Measurements from ENCODE around the gene PLXNB2.

PLXNB2 gene

DNA sequence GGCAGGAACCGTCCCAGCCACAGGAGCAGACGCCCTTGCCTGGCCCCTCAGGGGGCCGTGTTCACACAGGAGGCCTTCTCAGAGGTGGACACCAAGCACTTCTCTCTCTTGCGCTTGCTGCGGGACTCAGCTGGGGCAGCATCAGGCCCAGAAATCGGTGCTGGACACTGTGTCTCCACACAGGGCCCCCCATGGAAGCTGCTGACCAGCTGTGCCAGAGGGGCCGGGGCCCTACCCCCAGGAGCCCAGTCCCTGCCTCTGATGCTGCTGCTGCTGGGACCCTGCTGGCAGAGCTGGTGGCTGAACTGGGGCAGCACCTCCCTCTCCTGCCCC, 4.0 kb downstream of the PLXNB2 start:
- no peak for DNase-seq (ENCODE audit: low spot score)
- TF ChIP-seq, protein P1, sequence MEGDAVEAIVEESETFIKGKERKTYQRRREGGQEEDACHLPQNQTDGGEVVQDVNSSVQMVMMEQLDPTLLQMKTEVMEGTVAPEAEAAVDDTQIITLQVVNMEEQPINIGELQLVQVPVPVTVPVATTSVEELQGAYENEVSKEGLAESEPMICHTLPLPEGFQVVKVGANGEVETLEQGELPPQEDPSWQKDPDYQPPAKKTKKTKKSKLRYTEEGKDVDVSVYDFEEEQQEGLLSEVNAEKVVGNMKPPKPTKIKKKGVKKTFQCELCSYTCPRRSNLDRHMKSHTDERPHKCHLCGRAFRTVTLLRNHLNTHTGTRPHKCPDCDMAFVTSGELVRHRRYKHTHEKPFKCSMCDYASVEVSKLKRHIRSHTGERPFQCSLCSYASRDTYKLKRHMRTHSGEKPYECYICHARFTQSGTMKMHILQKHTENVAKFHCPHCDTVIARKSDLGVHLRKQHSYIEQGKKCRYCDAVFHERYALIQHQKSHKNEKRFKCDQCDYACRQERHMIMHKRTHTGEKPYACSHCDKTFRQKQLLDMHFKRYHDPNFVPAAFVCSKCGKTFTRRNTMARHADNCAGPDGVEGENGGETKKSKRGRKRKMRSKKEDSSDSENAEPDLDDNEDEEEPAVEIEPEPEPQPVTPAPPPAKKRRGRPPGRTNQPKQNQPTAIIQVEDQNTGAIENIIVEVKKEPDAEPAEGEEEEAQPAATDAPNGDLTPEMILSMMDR (IDR thresholded peaks at IDR 0.05; ENCODE audit: borderline replicate concordance, control extremely low read depth, extremely low read depth, insufficient read depth, missing control alignments), result no peak
- in situ Hi-C loops (cut with MboI; ENCODE audit: low sequenced_read_pairs, unreplicated experiment), result no loop called here

DNA sequence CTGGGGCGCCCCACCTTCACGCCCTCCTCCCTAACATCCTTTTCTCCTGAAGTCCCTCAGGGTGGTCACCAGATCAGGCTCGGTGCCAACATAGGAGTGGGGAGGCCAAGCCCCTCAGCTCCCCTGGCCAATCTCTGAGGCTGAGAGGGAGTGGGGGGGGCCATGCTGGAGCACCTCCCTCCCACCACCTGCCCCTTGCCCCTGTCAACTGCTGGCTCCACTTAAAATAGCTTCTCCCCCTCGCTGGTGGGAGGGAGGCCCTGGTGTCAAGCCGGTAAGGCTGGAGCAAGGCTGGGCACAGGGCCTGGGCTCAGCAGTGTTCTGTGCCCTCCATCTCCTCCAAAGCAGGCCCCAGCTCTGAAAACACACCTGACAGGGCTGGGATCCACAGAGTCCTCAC, 4.9 kb downstream of the PLXNB2 start:
- in situ Hi-C loops (cut with MboI; ENCODE audit: low sequenced_read_pairs, unreplicated experiment), result no loop called here
- DNase-seq (ENCODE audit: low spot score), result no peak

DNA sequence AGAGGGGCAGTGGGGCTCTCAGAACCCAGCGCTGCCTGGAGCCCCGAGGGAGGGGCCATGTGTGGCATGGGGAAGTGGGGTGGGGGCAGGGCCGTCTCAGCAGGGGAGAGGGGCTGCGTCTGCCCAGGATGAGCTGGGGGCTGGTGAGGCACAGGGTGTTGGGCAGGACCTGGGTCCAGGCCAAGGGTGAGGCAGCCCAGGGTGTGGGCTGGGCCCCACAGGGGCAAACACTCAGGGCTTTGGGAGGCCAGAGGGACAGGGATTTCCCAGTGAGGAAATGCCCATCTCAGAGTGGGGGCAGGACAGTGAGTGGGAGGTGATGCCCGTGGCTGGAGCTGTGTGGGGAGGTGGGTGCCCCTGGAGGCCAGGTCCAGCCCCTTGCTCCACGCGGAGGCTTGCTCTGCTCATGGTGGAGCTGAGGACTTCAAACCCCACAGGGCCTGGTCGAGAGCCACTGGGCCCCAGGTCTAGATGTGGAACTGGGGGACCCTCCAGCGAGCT, 5.4 kb downstream of the PLXNB2 start:
- DNase-seq (ENCODE audit: low spot score), result no peak
- TF ChIP-seq, protein P1 (IDR thresholded peaks at IDR 0.05; ENCODE audit: borderline replicate concordance, control extremely low read depth, extremely low read depth, insufficient read depth, missing control alignments), result no peak
- in situ Hi-C loops (cut with MboI; ENCODE audit: low sequenced_read_pairs, unreplicated experiment), result no loop called here

More for the DNA sequence above, 4.9 kb downstream of the PLXNB2 start:
- TF ChIP-seq, protein P1 (IDR thresholded peaks at IDR 0.05; ENCODE audit: borderline replicate concordance, control extremely low read depth, extremely low read depth, insufficient read depth, missing control alignments), result no peak

DNA sequence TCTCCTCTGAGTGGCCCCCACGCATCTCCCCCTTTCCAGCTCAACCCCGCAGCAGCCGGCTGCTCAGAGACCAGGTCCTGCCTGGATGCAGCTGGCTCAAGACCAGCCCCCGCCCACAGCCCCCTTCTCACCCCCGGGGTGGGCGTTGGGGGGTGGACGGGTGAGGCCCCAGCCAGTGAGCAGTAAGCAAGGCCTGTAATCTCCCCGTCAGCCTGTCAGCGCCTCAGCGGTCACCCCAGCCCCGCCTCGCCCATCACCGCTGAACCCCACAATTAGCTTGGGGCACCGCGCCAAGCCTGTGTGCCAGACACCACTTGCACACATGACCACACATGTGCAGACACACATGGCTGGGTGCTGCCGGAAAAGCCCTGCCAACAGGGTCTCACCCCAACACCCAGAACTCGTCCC, 5.9 kb downstream of the PLXNB2 start:
- in situ Hi-C loops (cut with MboI; ENCODE audit: low sequenced_read_pairs, unreplicated experiment), result no loop called here
- no peak for DNase-seq (ENCODE audit: low spot score)
- TF ChIP-seq, protein P1 (IDR thresholded peaks at IDR 0.05; ENCODE audit: borderline replicate concordance, control extremely low read depth, extremely low read depth, insufficient read depth, missing control alignments), result no peak

DNA sequence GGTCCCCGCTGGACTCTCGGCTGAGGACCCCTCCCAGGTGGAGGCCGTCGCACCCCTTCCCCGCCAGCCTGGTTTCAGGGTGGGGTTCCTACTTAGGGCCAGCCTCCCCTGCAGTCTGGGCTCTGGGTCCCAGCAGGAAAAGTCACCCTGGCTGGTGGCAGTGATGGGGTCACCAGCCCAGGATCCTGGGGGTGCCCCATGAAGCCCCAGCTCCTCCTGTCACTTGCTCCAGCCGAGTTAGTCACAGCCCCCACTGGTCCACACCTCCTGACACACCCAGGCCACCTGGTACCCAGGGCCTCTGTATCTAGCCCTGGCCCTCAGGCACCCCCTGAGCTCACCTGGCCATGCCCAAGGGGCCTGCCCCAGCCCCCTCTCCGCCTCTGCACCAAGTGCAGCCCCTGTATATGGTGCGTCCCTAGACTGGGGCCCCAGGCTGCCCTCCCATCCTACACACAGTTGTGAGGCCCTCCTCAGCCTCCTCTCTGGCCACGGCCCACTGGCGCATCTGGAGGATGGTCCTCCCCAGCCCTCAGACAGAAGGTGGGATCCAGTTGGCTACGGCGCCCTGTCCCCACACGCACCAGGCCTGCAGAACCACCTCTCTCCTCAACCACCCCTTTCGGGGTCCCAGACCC, 6.7 kb downstream of the PLXNB2 start:
- no peak for DNase-seq (ENCODE audit: low spot score)
- in situ Hi-C loops (cut with MboI; ENCODE audit: low sequenced_read_pairs, unreplicated experiment), result no loop called here
- TF ChIP-seq, protein P1 (IDR thresholded peaks at IDR 0.05; ENCODE audit: borderline replicate concordance, control extremely low read depth, extremely low read depth, insufficient read depth, missing control alignments), result no peak

DNA sequence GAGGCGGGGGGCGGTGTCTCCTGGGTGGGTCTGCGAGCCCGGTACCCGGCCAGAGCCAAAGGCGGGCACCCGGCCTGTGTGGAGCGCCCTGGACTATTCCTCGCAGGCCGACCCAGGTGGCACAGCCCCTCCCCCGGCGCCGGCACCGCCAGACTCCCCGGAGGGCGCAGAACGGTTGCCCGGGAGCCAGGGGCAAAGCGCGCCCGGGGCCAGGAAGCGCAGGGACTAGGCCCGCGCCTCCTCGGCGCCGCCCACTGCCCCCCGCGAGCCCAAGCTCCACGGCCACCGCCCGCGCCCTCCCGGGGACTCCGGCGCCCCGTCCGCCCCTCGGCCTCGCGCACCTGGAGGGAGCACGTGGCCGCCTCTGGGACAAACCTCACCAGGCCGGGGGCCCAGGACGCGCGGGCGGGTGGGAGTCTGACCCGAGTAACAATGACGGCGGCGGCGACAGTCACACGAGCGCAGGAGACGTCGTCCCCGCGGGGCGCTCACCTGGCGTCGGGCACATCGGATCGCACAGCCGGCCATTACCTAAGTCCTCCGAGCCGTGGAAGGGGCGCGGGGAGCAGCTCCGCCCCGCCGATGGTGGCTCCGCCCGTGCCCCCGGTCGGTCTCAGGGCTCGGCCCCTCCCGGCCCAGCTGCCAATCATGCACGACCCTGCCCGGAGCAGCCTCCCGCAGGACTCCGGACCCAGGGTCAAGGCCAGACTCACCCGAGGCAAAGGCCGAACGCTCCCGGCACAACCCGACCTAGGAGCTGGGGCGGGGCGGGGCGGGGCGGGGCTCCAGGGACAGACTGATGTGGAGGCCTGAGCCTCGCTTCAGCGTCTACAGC, 7.4 kb downstream of the PLXNB2 start:
- in situ Hi-C loops (cut with MboI; ENCODE audit: low sequenced_read_pairs, unreplicated experiment), result no loop called here
- DNase-seq (ENCODE audit: low spot score), result no peak
- TF ChIP-seq, protein P1 (IDR thresholded peaks at IDR 0.05; ENCODE audit: borderline replicate concordance, control extremely low read depth, extremely low read depth, insufficient read depth, missing control alignments), result no peak
